NCI-H226 (cell line): ENCODE data around the gene QKI.
A peak's percentile ranks its signal among the peaks of the same experiment; 100 is the strongest.
"Not testable (repeated sequence)": the region's sequence is repeated elsewhere in the genome, so short reads cannot be mapped to it uniquely, and the experiment has no call there.

Source experiments
- DNase-seq: peaks from one replicate; pipeline ENCODE4 v3.0.0-alpha.2; 2015

QKI gene

GRCh38 chr6:163414117-163414945, at the start of gene QKI:
TSS of gene QKI (plus strand) at chr6:163414718. CDS start at chr6:163415194, 476 bp downstream.
- peak; percentile 72 for DNase-seq

GRCh38 chr6:163366288-163366687, 48.2 kb upstream of the QKI start:
- DNase-seq: no peak

GRCh38 chr6:163367497-163368183, 46.9 kb upstream of the QKI start:
- DNase-seq: no peak

GRCh38 chr6:163369141-163369540, 45.4 kb upstream of the QKI start:
- DNase-seq: no peak

- no peak for DNase-seq
Measured at GRCh38 chr6:163369628-163370365, 44.7 kb upstream of the QKI start.

- DNase-seq: no peak
Measured at GRCh38 chr6:163370464-163371117, 43.9 kb upstream of the QKI start.

- DNase-seq: no peak
Measured at GRCh38 chr6:163371129-163371528, 43.4 kb upstream of the QKI start.

GRCh38 chr6:163373240-163373639, 41.3 kb upstream of the QKI start:
- DNase-seq: no peak

- DNase-seq: no peak
Measured at GRCh38 chr6:163375361-163375760, 39.2 kb upstream of the QKI start.

- DNase-seq: no peak
Measured at GRCh38 chr6:163376187-163376586, 38.3 kb upstream of the QKI start.

- DNase-seq: no peak
Measured at GRCh38 chr6:163377561-163377960, 37.0 kb upstream of the QKI start.

- DNase-seq: no peak
Measured at GRCh38 chr6:163380216-163380615, 34.3 kb upstream of the QKI start.

GRCh38 chr6:163381118-163381756, 33.3 kb upstream of the QKI start:
- no peak for DNase-seq

- DNase-seq: not testable (repeated sequence)
Measured at GRCh38 chr6:163383396-163383795, 31.1 kb upstream of the QKI start.

GRCh38 chr6:163383912-163384311, 30.6 kb upstream of the QKI start:
- DNase-seq: peak; percentile 51

- no peak for DNase-seq
Measured at GRCh38 chr6:163384510-163384909, 30.0 kb upstream of the QKI start.

- not testable (repeated sequence) for DNase-seq
Measured at GRCh38 chr6:163385503-163385902, 29.0 kb upstream of the QKI start.

GRCh38 chr6:163386329-163386908, 28.1 kb upstream of the QKI start:
- DNase-seq: no peak

GRCh38 chr6:163387317-163387716, 27.2 kb upstream of the QKI start:
- DNase-seq: no peak

- DNase-seq: no peak
Measured at GRCh38 chr6:163389354-163389753, 25.2 kb upstream of the QKI start.

- DNase-seq: no peak
Measured at GRCh38 chr6:163390770-163391169, 23.7 kb upstream of the QKI start.

- peak; percentile 39 for DNase-seq
Measured at GRCh38 chr6:163391985-163392384, 22.5 kb upstream of the QKI start.
